CD14-positive monocyte (primary cell): ENCODE data around the gene LRRC1. TPM values are rescaled to one million over a fixed set of nuclear protein-coding genes. Genes with fewer than 3 reads are reported as not detected.

Experiments
- DNase-seq, 3 donors: peaks; one replicate each; pipeline ENCODE4 v3.0.0-alpha.2; 2011 to 2022
- H2AFZ ChIP-seq: 2 replicates; pipeline ENCODE4 v1.6.0; 2012; ENCODE audit warnings: mild to moderate bottlenecking, low read depth, low read length, inconsistent platforms; ENCODE audit not compliant: insufficient read depth, poor library complexity, severe bottlenecking
- H3K27ac ChIP-seq, 2 donors: 1 replicate in 1 of 2; 2 replicates in 1 of 2; pipeline ENCODE4 v1.5.1; 2012 to 2013; ENCODE audit warnings: low read length in 2 of 2, control low read depth in 1 of 2, inconsistent platforms in 1 of 2, low read depth in 1 of 2, mild to moderate bottlenecking in 1 of 2
- H3K27me3 ChIP-seq, 2 donors: one replicate each; pipeline versions ENCODE4 v1.6.0 to v1.6.1; 2011 to 2013; ENCODE audit warnings: low read length in 2 of 2; ENCODE audit not compliant: control insufficient read depth in 2 of 2, insufficient read depth in 2 of 2
- H3K36me3 ChIP-seq, 2 donors: replicated peaks in 1 of 2; 1 replicate in 1 of 2; 2 replicates in 1 of 2; pipeline versions ENCODE4 v1.5.1 to v1.6.1; 2012 to 2013; ENCODE audit warnings: low read length in 2 of 2, control low read depth in 1 of 2, inconsistent platforms in 1 of 2, mild to moderate bottlenecking in 1 of 2; ENCODE audit not compliant: insufficient read depth in 2 of 2, control insufficient read depth in 1 of 2
- H3K4me1 ChIP-seq, 2 donors: 1 replicate in 1 of 2; 2 replicates in 1 of 2; pipeline versions ENCODE4 v1.5.1 to v1.6.1; 2012 to 2013; ENCODE audit warnings: low read length in 2 of 2, control low read depth in 1 of 2, inconsistent platforms in 1 of 2, mild to moderate bottlenecking in 1 of 2, moderate library complexity in 1 of 2; ENCODE audit not compliant: insufficient read depth in 2 of 2, control insufficient read depth in 1 of 2
- H3K4me2 ChIP-seq: replicated peaks from 2 replicates; pipeline ENCODE3; 2012; ENCODE audit warnings: low read length, moderate library complexity, mild to moderate bottlenecking; ENCODE audit not compliant: poor library complexity, severe bottlenecking; ENCODE audit errors: extremely low read depth
- H3K4me3 ChIP-seq, 3 experiments: fragments of 200-600 bp in 1 of 3; sonication (generic) in 1 of 3; replicated peaks in 1 of 3; 1 replicate in 2 of 3; 2 replicates in 1 of 3; pipeline ENCODE4 v1.5.1; 2011 to 2013; ENCODE audit warnings: low read length in 3 of 3, mild to moderate bottlenecking in 3 of 3, control low read depth in 2 of 3, low read depth in 2 of 3, inconsistent platforms in 1 of 3, moderate library complexity in 1 of 3
- H3K79me2 ChIP-seq: 2 replicates; pipeline ENCODE4 v1.6.0; 2012; ENCODE audit warnings: mild to moderate bottlenecking, control low read depth, inconsistent platforms, low read length, moderate library complexity; ENCODE audit not compliant: insufficient read depth
- H3K9ac ChIP-seq: 2 replicates; pipeline ENCODE4 v1.6.0; 2017; ENCODE audit warnings: low read length, mild to moderate bottlenecking; ENCODE audit not compliant: insufficient read depth, poor library complexity, severe bottlenecking
- H3K9me3 ChIP-seq, 2 donors: replicated peaks in 1 of 2; 1 replicate in 1 of 2; 2 replicates in 1 of 2; pipeline versions ENCODE4 v1.5.1 to v1.6.1; 2012 to 2013; ENCODE audit warnings: low read length in 2 of 2, control low read depth in 1 of 2; ENCODE audit not compliant: control insufficient read depth in 1 of 2, insufficient read depth in 1 of 2
- H4K20me1 ChIP-seq: 2 replicates; pipeline ENCODE4 v1.6.0; 2012; ENCODE audit warnings: mild to moderate bottlenecking, low read length, control low read depth, moderate library complexity; ENCODE audit not compliant: insufficient read depth
- H3K27ac Mint-ChIP-seq, 7 donors: one replicate each; pipeline ENCODE4 v1.8.0; 2020; ENCODE audit warnings: mild to moderate bottlenecking in 7 of 7, mixed read lengths in 7 of 7, moderate library complexity in 6 of 7, inconsistent platforms in 2 of 7
- H3K27me3 Mint-ChIP-seq, 3 donors: one replicate each; pipeline ENCODE4 v1.8.0; 2021 to 2022; ENCODE audit warnings: low read depth in 3 of 3, mild to moderate bottlenecking in 3 of 3, mixed read lengths in 3 of 3, moderate library complexity in 3 of 3, inconsistent platforms in 1 of 3
- H3K36me3 Mint-ChIP-seq, 2 donors: one replicate each; pipeline ENCODE4 v1.8.0; 2020; ENCODE audit warnings: mixed read lengths in 2 of 2, inconsistent platforms in 1 of 2, mild to moderate bottlenecking in 1 of 2
- H3K4me1 Mint-ChIP-seq: one replicate; pipeline ENCODE4 v1.8.0; 2020; ENCODE audit warnings: mild to moderate bottlenecking, mixed read lengths
- H3K4me3 Mint-ChIP-seq, 2 donors: one replicate each; pipeline ENCODE4 v1.8.0; 2020; ENCODE audit warnings: mild to moderate bottlenecking in 2 of 2, mixed read lengths in 2 of 2, moderate library complexity in 1 of 2
- H3K9me3 Mint-ChIP-seq, 7 donors: one replicate each; pipeline ENCODE4 v1.8.0; 2020 to 2022; ENCODE audit warnings: mixed read lengths in 7 of 7, mild to moderate bottlenecking in 6 of 7, moderate library complexity in 6 of 7, inconsistent platforms in 2 of 7
- CTCF ChIP-seq: fragments of 200-600 bp; IDR thresholded peaks from one replicate; pipeline ENCODE4 v1.8.0; 2022; ENCODE audit warnings: antibody characterized with exemption, mild to moderate bottlenecking
- WGBS: methylation state at CpG from one replicate; pipeline ENCODE4 v1.1.5; 2013; ENCODE audit warnings: missing lambda C conversion rate; ENCODE audit not compliant: insufficient coverage; 5-methylcytosine and 5-hydroxymethylcytosine counted together
- intact Hi-C, 2 donors: fragments of 100-400 bp; cut with micrococcal nuclease; formaldehyde crosslinking; loops; one replicate each; pipeline versions ENCODE4 v1.15.0 to v1.15.1; 2023
- polyA plus RNA-seq, 3 donors: library from polyadenylated mRNA; depleted of rRNA in 1 of 3; unstranded in 2 of 3; stranded (reverse) in 1 of 3; fragments of 300-500 nt in 2 of 3; fragments of >200 nt in 1 of 3; fragmentation: Illumina TruSeq in 2 of 3; gene quantifications; 1 replicate in 2 of 3; 2 replicates in 1 of 3; pipeline ENCODE4 v1.2.3, GENCODE V29; 2012 to 2021

LRRC1 gene
- polyA plus RNA-seq, 3 donors, result 0.18 to 1.6 (median 0.92) TPM

DNA sequence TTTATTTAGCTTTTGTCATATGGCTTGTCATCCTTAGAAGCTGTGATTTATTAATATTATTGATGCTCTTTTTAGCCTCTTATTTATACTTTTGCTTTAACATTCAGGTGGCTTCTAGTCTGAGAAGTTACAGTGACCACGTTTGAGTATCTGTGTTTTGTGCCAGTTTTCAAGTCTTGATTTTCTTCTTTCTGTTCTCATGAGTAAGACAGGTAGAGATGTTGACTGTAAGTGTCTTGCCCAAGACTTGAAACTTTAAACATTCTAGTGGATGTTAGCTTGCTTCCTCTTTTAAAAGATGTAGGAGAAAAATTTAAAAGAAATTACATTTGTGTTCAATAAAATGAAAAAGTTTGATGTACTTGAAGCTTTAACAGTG, 122.6 kb downstream of the LRRC1 start:
- intact Hi-C loops, result no loop called here
- Histone ChIP-seq H3K4me1 (peaks cover 9 to 17% of the 10 kb centered on the region in 2 donors), H3K9me3 (no peaks in the 10 kb centered on the region), H3K79me2 (no peaks in the 10 kb centered on the region), H3K4me3 (no peak overlapping the region), H3K4me2 (no peak overlapping the region), H4K20me1 (no peaks in the 10 kb centered on the region), H3K36me3 (no peaks in the 10 kb centered on the region), H3K27ac (no peak overlapping the region), H3K27me3 (no peaks in the 10 kb centered on the region), H2AFZ (no peak overlapping the region), H3K9ac (no peak overlapping the region)
- Mint-ChIP-seq H3K4me1 (peaks cover 19% of the 10 kb centered on the region), H3K27me3 (no peaks in the 10 kb centered on the region), H3K36me3 (peaks cover 15% of the 10 kb centered on the region in 2 donors), H3K27ac (no peak overlapping the region), H3K9me3 (no peaks in the 10 kb centered on the region), H3K4me3 (no peak overlapping the region)
- no CpG with 5 or more reads among the region's 1 CpG for WGBS
- TF ChIP-seq CTCF, result no peak
- no peak for DNase-seq

DNA sequence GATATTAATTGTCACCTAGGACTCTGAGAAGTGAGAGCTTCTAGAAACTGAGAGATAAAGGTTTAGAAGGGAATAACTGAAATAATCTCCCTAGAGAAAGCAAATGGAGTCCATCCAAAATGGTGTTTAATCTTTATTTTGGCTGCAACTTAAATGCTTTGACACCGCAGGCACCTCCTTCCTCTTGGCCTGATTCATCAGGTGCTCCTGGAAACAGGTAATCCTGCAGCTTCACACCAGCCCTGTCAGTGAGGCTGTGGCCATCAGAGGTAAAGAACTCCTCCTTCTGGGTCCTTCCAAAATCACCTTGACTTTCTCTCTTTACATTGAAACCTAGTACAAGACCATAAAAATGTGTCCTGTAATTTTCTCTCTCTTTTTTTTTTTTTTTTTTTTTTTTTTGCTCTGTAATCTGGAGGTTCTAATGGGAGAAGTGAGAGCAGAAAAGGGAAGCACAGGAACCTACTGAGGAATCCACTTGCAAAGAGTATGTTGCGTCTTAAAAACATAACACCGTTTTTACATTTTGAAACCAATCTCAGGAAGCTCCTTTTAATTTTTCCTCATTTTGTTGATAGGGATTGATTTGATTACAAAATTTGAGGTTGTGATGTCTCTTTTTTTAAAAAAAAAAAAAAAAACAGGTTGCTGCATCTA, 124.2 kb downstream of the LRRC1 start:
- no peak overlapping the region for H3K4me3 ChIP-seq
- Mint-ChIP-seq H3K36me3 (peaks cover 17% of the 10 kb centered on the region in 2 donors), H3K27me3 (peaks cover 0 to 2% (median 0%) of the 10 kb centered on the region in 3 donors), H3K4me1 (peaks cover 19% of the 10 kb centered on the region), H3K27ac (peak overlapping the region in 1 of 7 donors; percentile 15), H3K4me3 (no peak overlapping the region), H3K9me3 (no peaks in the 10 kb centered on the region)
- no peaks in the 10 kb centered on the region for H3K79me2 ChIP-seq
- H3K9me3 ChIP-seq, result no peaks in the 10 kb centered on the region
- H3K4me1 ChIP-seq, result peaks cover 9 to 17% of the 10 kb centered on the region in 2 donors
- no peaks in the 10 kb centered on the region for H3K27me3 ChIP-seq
- TF ChIP-seq CTCF, result no peak
- no peaks in the 10 kb centered on the region for H4K20me1 ChIP-seq
- intact Hi-C loops, result no loop called here
- 88% methylated on average over 1 of the region's 3 CpGs for WGBS
- peak in 2 of 3 donors; percentile 7 to 11 for DNase-seq
- H3K4me2 ChIP-seq, result no peak overlapping the region
- no peak overlapping the region for H2AFZ ChIP-seq
- no peaks in the 10 kb centered on the region for H3K36me3 ChIP-seq
- H3K27ac ChIP-seq, result no peak overlapping the region
- H3K9ac ChIP-seq, result no peak overlapping the region
